SK-N-SH (cell line): ENCODE results near the gene PCED1B. TPM values are rescaled to one million over a fixed set of nuclear protein-coding genes. Genes with fewer than 3 reads are reported as not detected.

Source experiments
- CTCF ChIA-PET: fragments of 300-600, 350-600 bp; formaldehyde crosslinking; extraction: SDS; loops from one replicate; lab custom pipeline; 2021; lab: Yijun Ruan, JAX
- POLR2A ChIA-PET: fragments of 350-600 bp; sonication (Branson Sonifier 250); formaldehyde crosslinking; extraction: SDS; loops from one replicate; lab custom pipeline; 2020; ENCODE audit warnings: antibody characterized with exemption, inconsistent platforms; lab: Yijun Ruan, JAX
- DNase-seq: peaks from one replicate; pipeline ENCODE4 v3.0.0; 2012
- H2AFZ ChIP-seq: fragments of 200-600 bp; sonication (generic); 2 replicates; pipeline ENCODE4 v1.8.1; 2016; ENCODE audit warnings: antibody characterized with exemption, mild to moderate bottlenecking, low read depth
- H3F3A ChIP-seq: fragments of 200-600 bp; sonication (generic); replicated peaks from 2 replicates; pipeline ENCODE3; 2016; ENCODE audit warnings: antibody characterized with exemption, mild to moderate bottlenecking; ENCODE audit not compliant: insufficient read depth
- H3K27ac ChIP-seq, 2 experiments: fragments of 200-500 bp in 1 of 2; fragments of 200-600 bp in 1 of 2; sonication (Bioruptor generic) in 1 of 2; sonication (generic), shearing (Covaris generic) in 1 of 2; 2 replicates each; pipeline versions ENCODE4 v1.5.1 to v1.6.1; 2014 to 2016; ENCODE audit warnings: low read depth in 2 of 2, inconsistent platforms in 1 of 2, low read length in 1 of 2, mild to moderate bottlenecking in 1 of 2, mixed read lengths in 1 of 2
- H3K27me3 ChIP-seq: fragments of 200-600 bp; sonication (generic), shearing (Covaris generic); 2 replicates; pipeline ENCODE4 v1.6.1; 2016; ENCODE audit warnings: mixed run types; ENCODE audit not compliant: insufficient read depth
- H3K36me3 ChIP-seq, 2 experiments: fragments of 200-500 bp in 1 of 2; fragments of 200-600 bp in 1 of 2; sonication (Bioruptor generic) in 1 of 2; sonication (generic) in 1 of 2; replicated peaks in 1 of 2; 2 replicates each; pipeline versions ENCODE3 to v1.5.1; 2014 to 2016; ENCODE audit warnings: low read length in 1 of 2, mild to moderate bottlenecking in 1 of 2; ENCODE audit not compliant: insufficient read depth in 2 of 2, control insufficient read depth in 1 of 2
- H3K4me1 ChIP-seq, 2 experiments: fragments of 200-500 bp in 1 of 2; fragments of 200-600 bp in 1 of 2; sonication (Bioruptor generic) in 1 of 2; sonication (generic), shearing (Covaris generic) in 1 of 2; 2 replicates each; pipeline versions ENCODE4 v1.5.1 to v1.6.1; 2014 to 2016; ENCODE audit warnings: low read depth in 1 of 2, low read length in 1 of 2, mixed run types in 1 of 2; ENCODE audit not compliant: insufficient read depth in 2 of 2, control insufficient read depth in 1 of 2
- H3K4me2 ChIP-seq: fragments of 200-600 bp; sonication (generic), shearing (Covaris generic); 2 replicates; pipeline ENCODE4 v1.6.1; 2017; ENCODE audit warnings: mixed run types
- H3K4me3 ChIP-seq, 2 experiments: fragments of 200-500 bp in 1 of 2; fragments of 200-600 bp in 1 of 2; sonication (Bioruptor generic) in 1 of 2; sonication (generic), shearing (Covaris generic) in 1 of 2; 2 replicates each; pipeline versions ENCODE4 v1.5.1 to v1.8.1; 2014 to 2016; ENCODE audit warnings: low read depth in 2 of 2, inconsistent platforms in 1 of 2, low read length in 1 of 2, mild to moderate bottlenecking in 1 of 2, mixed read lengths in 1 of 2, moderate library complexity in 1 of 2
- H3K79me2 ChIP-seq: fragments of 200-600 bp; sonication (generic); 2 replicates; pipeline ENCODE4 v1.8.1; 2017; ENCODE audit warnings: mild to moderate bottlenecking; ENCODE audit not compliant: insufficient read depth
- H3K9ac ChIP-seq: fragments of 200-600 bp; sonication (generic); 2 replicates; pipeline ENCODE4 v1.6.1; 2017; ENCODE audit warnings: mixed run types
- H3K9me2 ChIP-seq: fragments of 200-600 bp; sonication (generic); 2 replicates; pipeline ENCODE4 v1.6.1; 2017; ENCODE audit warnings: mixed run types
- H3K9me3 ChIP-seq: fragments of 200-600 bp; sonication (generic); 2 replicates; pipeline ENCODE4 v1.6.1; 2017; ENCODE audit warnings: mixed run types, mild to moderate bottlenecking, moderate library complexity
- H4K20me1 ChIP-seq: fragments of 200-600 bp; sonication (generic); 2 replicates; pipeline ENCODE4 v1.6.1; 2017; ENCODE audit warnings: mild to moderate bottlenecking, mixed run types; ENCODE audit not compliant: insufficient read depth
- CHD2 ChIP-seq: fragments of 150-350 bp; IDR thresholded peaks from 2 replicates; pipeline ENCODE4 v1.6.1; 2018; ENCODE audit warnings: low read length; ENCODE audit not compliant: partially characterized antibody
- CTCF ChIP-seq: fragments of 200-600 bp; sonication (generic); IDR thresholded peaks from 2 replicates; pipeline ENCODE4 v1.6.1; 2017; ENCODE audit warnings: antibody characterized with exemption, mild to moderate bottlenecking, moderate library complexity
- ELF1 ChIP-seq: IDR thresholded peaks from 2 replicates; pipeline ENCODE4 v1.4.0; 2012
- EP300 ChIP-seq, 2 experiments: IDR thresholded peaks; 2 replicates each; pipeline versions ENCODE4 v1.4.0 to v1.6.1; 2012; ENCODE audit warnings: borderline replicate concordance in 1 of 2, low read depth in 1 of 2, low read length in 1 of 2
- FOSL2 ChIP-seq: IDR thresholded peaks from 2 replicates; pipeline ENCODE4 v1.4.0; 2012; ENCODE audit warnings: low read depth, mild to moderate bottlenecking, moderate library complexity, borderline replicate concordance
- FOXM1 ChIP-seq: IDR thresholded peaks from 2 replicates; pipeline ENCODE4 v1.4.0; 2012; ENCODE audit warnings: low read depth, mild to moderate bottlenecking
- GABPA ChIP-seq: IDR thresholded peaks from 2 replicates; pipeline ENCODE4 v1.4.0; 2012; ENCODE audit warnings: low read depth, mild to moderate bottlenecking
- GATA2 ChIP-seq: sonication (generic); formaldehyde crosslinking; IDR thresholded peaks from 2 replicates; pipeline ENCODE4 v1.5.0; 2020; ENCODE audit warnings: mild to moderate bottlenecking, missing genetic modification reagents
- JUND ChIP-seq: IDR thresholded peaks from 2 replicates; pipeline ENCODE4 v1.4.0; 2012
- MXI1 ChIP-seq: IDR thresholded peaks from 2 replicates; pipeline ENCODE4 v1.6.1; 2012; ENCODE audit warnings: mild to moderate bottlenecking, low read depth, low read length, improper control_type of control experiment
- NFIC ChIP-seq: IDR thresholded peaks from 2 replicates; pipeline ENCODE4 v1.4.0; 2012; ENCODE audit warnings: borderline replicate concordance
- RAD21 ChIP-seq: IDR thresholded peaks from 2 replicates; pipeline ENCODE4 v1.6.1; 2012; ENCODE audit warnings: mild to moderate bottlenecking, low read length
- RCOR1 ChIP-seq: fragments of 150-350 bp; IDR thresholded peaks from 2 replicates; pipeline ENCODE4 v1.6.1; 2017; ENCODE audit warnings: antibody characterized with exemption, low read length
- RXRA ChIP-seq: IDR thresholded peaks from 2 replicates; pipeline ENCODE4 v1.4.0; 2012; ENCODE audit warnings: low read depth, mild to moderate bottlenecking, borderline replicate concordance
- SMC3 ChIP-seq: IDR thresholded peaks from 2 replicates; pipeline ENCODE4 v1.6.1; 2012; ENCODE audit warnings: low read depth, low read length, improper control_type of control experiment
- TAF1 ChIP-seq: IDR thresholded peaks from 2 replicates; pipeline ENCODE4 v1.6.1; 2012; ENCODE audit warnings: low read depth, mild to moderate bottlenecking, low read length, moderate library complexity, borderline replicate concordance
- TEAD4 ChIP-seq: IDR thresholded peaks from 2 replicates; pipeline ENCODE4 v1.4.0; 2012; ENCODE audit warnings: mild to moderate bottlenecking, borderline replicate concordance; ENCODE audit not compliant: insufficient read depth
- USF1 ChIP-seq: IDR thresholded peaks from 2 replicates; pipeline ENCODE4 v1.4.0; 2012; ENCODE audit warnings: low read depth, borderline replicate concordance
- WGBS: methylation state at CpG from one replicate; pipeline ENCODE4 v1.1.6; 2017; ENCODE audit warnings: low lambda C conversion rate; 5-methylcytosine and 5-hydroxymethylcytosine counted together
- polyA plus RNA-seq, 3 experiments: library from polyadenylated mRNA; depleted of rRNA; stranded (reverse); fragments of >200 nt; gene quantifications; 2 replicates each; pipeline ENCODE4 v1.2.3, GENCODE V29; 2012
- TF ChIP-seq, protein P1 (sequence below): IDR thresholded peaks from 2 replicates; pipeline ENCODE4 v1.6.1; 2012; ENCODE audit warnings: mild to moderate bottlenecking, low read depth, low read length, moderate library complexity
- TF ChIP-seq, protein P2 (sequence below): IDR thresholded peaks from 2 replicates; pipeline ENCODE4 v1.4.0; 2012; ENCODE audit warnings: low read depth, borderline replicate concordance

Gene PCED1B
- polyA plus RNA-seq, 1 of the 3 experiments (the other 2 are of a cell fraction) = 0.21 TPM

DNA sequence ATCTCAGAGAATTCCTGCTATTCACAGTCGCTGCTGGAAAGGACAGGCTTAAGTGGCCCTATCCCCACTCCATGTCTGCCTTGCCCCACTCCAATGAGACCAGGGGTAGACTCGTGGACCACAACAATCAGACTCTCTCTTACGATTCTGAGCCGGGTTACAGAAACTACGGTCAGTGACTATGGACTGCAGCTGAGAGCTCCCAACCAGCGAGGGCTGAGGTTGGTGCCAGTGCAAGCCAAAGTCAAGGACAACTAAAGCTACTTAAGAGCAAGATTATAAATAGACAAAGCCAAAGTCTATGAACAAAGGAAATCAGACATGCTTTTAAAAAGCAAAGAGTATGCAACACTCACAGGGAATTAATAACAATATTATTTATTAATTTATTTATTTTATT is 18.7 kb downstream of the PCED1B start (continued):
- no peak for TF ChIP-seq FOSL2
- no peak for TF ChIP-seq CHD2

- Histone ChIP-seq H3K9me2 (no peaks in the 10 kb centered on the region), H3K4me1 (no peaks in the 10 kb centered on the region), H3K4me3 (no peak overlapping the region), H3K79me2 (no peaks in the 10 kb centered on the region), H3K9ac (no peak overlapping the region), H3K27ac (no peak overlapping the region), H2AFZ (no peak overlapping the region), H3K27me3 (peaks cover 6% of the 10 kb centered on the region; the same call in 1 of the 2 replicates), H3F3A (peaks cover 11% of the 10 kb centered on the region), H3K4me2 (no peak overlapping the region), H3K36me3 (no peaks in the 10 kb centered on the region), H3K9me3 (no peaks in the 10 kb centered on the region), H4K20me1 (no peaks in the 10 kb centered on the region)
- ChIA-PET CTCF (no interaction called here), POLR2A (no interaction called here)
- TF ChIP-seq CTCF (no peak), ELF1 (no peak), TAF1 (no peak), MXI1 (no peak), GATA2 (CRISPR knock-in tag) (no peak), GABPA (no peak), RCOR1 (no peak), JUND (no peak)
- WGBS = 45% methylated on average over 2 of the region's 2 CpGs
- DNase-seq = no peak
These were observed 20.2 kb downstream of the PCED1B start for GRCh38 chr12:47099610-47100009.

DNA sequence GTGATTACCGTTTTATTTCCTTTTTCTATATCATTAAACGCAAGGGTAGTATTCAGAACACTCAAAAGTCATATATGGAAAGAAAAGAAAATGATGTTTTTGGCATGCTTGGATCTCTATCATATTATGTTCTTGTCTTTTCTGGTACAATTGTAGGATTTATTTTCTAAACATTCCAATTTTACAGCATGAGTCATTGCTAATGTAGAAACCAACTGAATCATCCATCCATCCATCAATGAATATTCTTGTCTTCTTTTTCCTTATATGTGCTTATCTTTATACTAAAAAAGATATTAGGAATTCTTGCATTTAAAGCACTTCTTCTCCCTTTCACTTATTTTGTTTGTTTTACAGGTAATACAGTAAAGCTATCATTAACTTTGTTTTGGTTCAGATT is 20.7 kb downstream of the PCED1B start:
- H3K36me3 ChIP-seq = no peaks in the 10 kb centered on the region
- TF ChIP-seq, protein P1, sequence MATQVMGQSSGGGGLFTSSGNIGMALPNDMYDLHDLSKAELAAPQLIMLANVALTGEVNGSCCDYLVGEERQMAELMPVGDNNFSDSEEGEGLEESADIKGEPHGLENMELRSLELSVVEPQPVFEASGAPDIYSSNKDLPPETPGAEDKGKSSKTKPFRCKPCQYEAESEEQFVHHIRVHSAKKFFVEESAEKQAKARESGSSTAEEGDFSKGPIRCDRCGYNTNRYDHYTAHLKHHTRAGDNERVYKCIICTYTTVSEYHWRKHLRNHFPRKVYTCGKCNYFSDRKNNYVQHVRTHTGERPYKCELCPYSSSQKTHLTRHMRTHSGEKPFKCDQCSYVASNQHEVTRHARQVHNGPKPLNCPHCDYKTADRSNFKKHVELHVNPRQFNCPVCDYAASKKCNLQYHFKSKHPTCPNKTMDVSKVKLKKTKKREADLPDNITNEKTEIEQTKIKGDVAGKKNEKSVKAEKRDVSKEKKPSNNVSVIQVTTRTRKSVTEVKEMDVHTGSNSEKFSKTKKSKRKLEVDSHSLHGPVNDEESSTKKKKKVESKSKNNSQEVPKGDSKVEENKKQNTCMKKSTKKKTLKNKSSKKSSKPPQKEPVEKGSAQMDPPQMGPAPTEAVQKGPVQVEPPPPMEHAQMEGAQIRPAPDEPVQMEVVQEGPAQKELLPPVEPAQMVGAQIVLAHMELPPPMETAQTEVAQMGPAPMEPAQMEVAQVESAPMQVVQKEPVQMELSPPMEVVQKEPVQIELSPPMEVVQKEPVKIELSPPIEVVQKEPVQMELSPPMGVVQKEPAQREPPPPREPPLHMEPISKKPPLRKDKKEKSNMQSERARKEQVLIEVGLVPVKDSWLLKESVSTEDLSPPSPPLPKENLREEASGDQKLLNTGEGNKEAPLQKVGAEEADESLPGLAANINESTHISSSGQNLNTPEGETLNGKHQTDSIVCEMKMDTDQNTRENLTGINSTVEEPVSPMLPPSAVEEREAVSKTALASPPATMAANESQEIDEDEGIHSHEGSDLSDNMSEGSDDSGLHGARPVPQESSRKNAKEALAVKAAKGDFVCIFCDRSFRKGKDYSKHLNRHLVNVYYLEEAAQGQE = no peak
- TF ChIP-seq RXRA (no peak), RAD21 (no peak), RCOR1 (no peak), TEAD4 (no peak), NFIC (no peak), FOXM1 (no peak), USF1 (no peak), ELF1 (no peak), SMC3 (no peak), EP300 (IDR thresholded peaks at IDR 0.05; ENCODE audit: borderline replicate concordance in 1 of 2, low read depth in 1 of 2, low read length in 1 of 2) (no peak), CHD2 (no peak)
- TF ChIP-seq, protein P2, sequence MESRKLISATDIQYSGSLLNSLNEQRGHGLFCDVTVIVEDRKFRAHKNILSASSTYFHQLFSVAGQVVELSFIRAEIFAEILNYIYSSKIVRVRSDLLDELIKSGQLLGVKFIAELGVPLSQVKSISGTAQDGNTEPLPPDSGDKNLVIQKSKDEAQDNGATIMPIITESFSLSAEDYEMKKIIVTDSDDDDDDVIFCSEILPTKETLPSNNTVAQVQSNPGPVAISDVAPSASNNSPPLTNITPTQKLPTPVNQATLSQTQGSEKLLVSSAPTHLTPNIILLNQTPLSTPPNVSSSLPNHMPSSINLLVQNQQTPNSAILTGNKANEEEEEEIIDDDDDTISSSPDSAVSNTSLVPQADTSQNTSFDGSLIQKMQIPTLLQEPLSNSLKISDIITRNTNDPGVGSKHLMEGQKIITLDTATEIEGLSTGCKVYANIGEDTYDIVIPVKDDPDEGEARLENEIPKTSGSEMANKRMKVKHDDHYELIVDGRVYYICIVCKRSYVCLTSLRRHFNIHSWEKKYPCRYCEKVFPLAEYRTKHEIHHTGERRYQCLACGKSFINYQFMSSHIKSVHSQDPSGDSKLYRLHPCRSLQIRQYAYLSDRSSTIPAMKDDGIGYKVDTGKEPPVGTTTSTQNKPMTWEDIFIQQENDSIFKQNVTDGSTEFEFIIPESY = no peak

More for the DNA sequence above, 20.7 kb downstream of the PCED1B start:
- Histone ChIP-seq H4K20me1 (no peaks in the 10 kb centered on the region), H2AFZ (no peak overlapping the region), H3K9me3 (no peaks in the 10 kb centered on the region), H3K4me1 (no peaks in the 10 kb centered on the region), H3F3A (peaks cover 10% of the 10 kb centered on the region), H3K4me3 (no peak overlapping the region), H3K9me2 (no peaks in the 10 kb centered on the region), H3K4me2 (no peak overlapping the region), H3K27ac (no peak overlapping the region), H3K79me2 (no peaks in the 10 kb centered on the region), H3K27me3 (peaks cover 8% of the 10 kb centered on the region; the same call in 1 of the 2 replicates), H3K9ac (no peak overlapping the region)
- ChIA-PET CTCF (no interaction called here), POLR2A (no interaction called here)
- 25% methylated on average over 2 of the region's 2 CpGs for WGBS
- DNase-seq = no peak
